Breast epithelium (tissue), 3 donors: ENCODE results near the gene TMEM167A.

Source experiments
- CTCF ChIP-seq, 3 donors: fragments of 450-650 bp; IDR thresholded peaks; one replicate each; pipeline ENCODE4 v1.5.1; 2016 to 2017; ENCODE audit warnings: antibody characterized with exemption in 3 of 3, mild to moderate bottlenecking in 3 of 3, moderate library complexity in 3 of 3
- POLR2A ChIP-seq: fragments of 450-650 bp; IDR thresholded peaks from one replicate; pipeline ENCODE4 v1.6.1; 2016; ENCODE audit warnings: antibody characterized with exemption, mild to moderate bottlenecking, moderate library complexity

DNA sequence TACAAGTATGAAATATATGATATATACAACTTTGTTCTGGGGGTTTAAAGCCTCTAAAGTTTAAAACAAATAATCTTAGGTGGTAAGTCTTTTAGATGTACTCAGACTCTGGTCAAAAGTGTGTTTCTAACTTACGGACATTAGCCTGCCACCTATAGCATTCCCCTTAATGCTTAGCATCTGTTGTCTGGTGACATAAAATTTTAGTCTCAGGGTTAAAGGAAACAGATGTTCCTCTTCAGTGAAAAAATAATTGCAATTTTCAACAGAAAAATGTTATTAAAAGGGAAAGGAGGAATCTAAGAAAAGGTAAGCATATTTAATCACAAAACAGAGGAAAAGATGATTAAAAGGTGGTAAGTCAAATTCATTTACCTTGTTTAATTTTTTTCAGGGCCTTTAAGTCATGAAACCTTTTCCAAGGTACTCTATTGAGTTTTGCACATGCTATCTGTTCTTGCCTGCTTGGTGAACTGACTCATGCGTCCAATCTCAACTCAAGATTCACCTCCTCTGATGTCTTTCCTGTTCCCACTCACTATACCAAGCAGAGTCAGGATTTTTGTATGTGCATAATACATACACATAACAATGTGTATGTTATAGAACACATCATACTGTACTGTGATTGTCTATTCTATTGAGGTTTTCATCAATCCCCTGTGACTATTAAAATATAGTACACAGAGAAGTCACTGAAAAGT, 7.9 kb downstream of the TMEM167A start:
- TF ChIP-seq POLR2A (no peak), CTCF (IDR thresholded peaks at IDR 0.05) (no peak)
